WTC11 (cell line): Measurements from ENCODE around the gene MGMT.

Experiments used
- CTCF ChIP-seq: fragments of 200-600 bp; IDR thresholded peaks from 2 replicates; pipeline ENCODE4 v1.8.0; 2022; ENCODE audit warnings: antibody characterized with exemption
- IRF2 ChIP-seq: sonication (generic); formaldehyde crosslinking; IDR thresholded peaks from 2 replicates; pipeline ENCODE4 v1.8.0; 2022; ENCODE audit warnings: low read depth, missing genetic modification reagents, borderline replicate concordance
- JUN ChIP-seq: sonication (generic); formaldehyde crosslinking; IDR thresholded peaks from 2 replicates; pipeline ENCODE4 v1.8.0; 2023; ENCODE audit warnings: mild to moderate bottlenecking, missing genetic modification reagents
- NR3C1 ChIP-seq: sonication (generic); formaldehyde crosslinking; conservative IDR thresholded peaks from 2 replicates; pipeline ENCODE4 v1.8.1; 2023; ENCODE audit warnings: low read depth, mild to moderate bottlenecking, missing genetic modification reagents
- ZNF232 ChIP-seq: sonication (generic); formaldehyde crosslinking; IDR thresholded peaks from 2 replicates; pipeline ENCODE4 v1.8.0; 2022; ENCODE audit warnings: mild to moderate bottlenecking, missing genetic modification reagents
- ZNF281 ChIP-seq: sonication (generic); formaldehyde crosslinking; IDR thresholded peaks from 2 replicates; pipeline ENCODE4 v1.8.0; 2023; ENCODE audit warnings: mild to moderate bottlenecking, missing genetic modification reagents
- ZNF532 ChIP-seq: fragments of 250-450 bp; sonication (Bioruptor Pico); IDR thresholded peaks from 2 replicates; pipeline ENCODE4 v1.9.0; 2021; ENCODE audit warnings: mild to moderate bottlenecking, borderline replicate concordance

GRCh38 chr10:129646973-129647372, 179.9 kb downstream of the MGMT start:
- no peak for TF ChIP-seq CTCF
- no peak for TF ChIP-seq JUN
- TF ChIP-seq ZNF532 (CRISPR knock-in tag), result no peak
- TF ChIP-seq IRF2 (CRISPR knock-in tag), result no peak
- no peak for TF ChIP-seq ZNF281 (CRISPR knock-in tag)
- no peak for TF ChIP-seq NR3C1
- no peak for TF ChIP-seq ZNF232 (CRISPR knock-in tag)
